ENCODE measurements around the gene ODF2. TPM values are rescaled to one million over a fixed set of nuclear protein-coding genes. Genes with fewer than 3 reads are reported as not detected.

ODF2 gene
- total and polyA plus RNA-seq, 2 experiments from 2014 or later = 17.5 to 26.9 TPM

DNA sequence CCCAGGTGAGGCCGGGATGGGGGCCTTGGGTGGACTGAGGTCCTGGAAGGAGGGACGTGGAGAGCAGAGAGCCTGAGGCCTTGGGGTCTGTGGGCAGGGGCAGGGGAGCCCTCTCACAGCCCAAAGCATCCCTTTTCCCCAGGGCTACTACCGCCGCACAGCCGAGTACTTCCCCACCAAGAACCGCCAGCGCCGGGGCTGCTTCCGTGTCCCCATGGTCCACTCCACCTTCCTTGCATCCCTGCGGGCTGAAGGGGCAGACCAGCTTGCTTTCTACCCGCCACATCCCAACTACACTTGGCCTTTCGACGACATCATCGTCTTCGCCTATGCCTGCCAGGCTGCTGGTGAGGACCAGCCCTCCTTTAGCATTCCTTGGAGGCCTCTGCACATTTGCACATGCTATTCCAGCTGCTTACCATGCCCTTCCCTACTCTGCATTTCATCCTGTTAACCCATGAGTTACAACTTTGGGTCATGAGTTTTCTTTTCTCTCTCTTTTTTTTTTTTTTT lies 31.5 kb upstream of the ODF2 start:
- Mint-ChIP-seq H3K27me3 (ENCODE audit: insufficient read depth, low read depth, poor library complexity) (peaks cover 11% of the 10 kb centered on the region), H3K27ac (no peak overlapping the region), H3K36me3 (ENCODE audit: low read depth) (no peaks in the 10 kb centered on the region), H3K4me1 (no peaks in the 10 kb centered on the region), H3K4me3 (no peak overlapping the region), H3K9me3 (no peaks in the 10 kb centered on the region)
- DNase-seq (ENCODE audit: low spot score) (no peak), ATAC-seq (no peak)
- Histone ChIP-seq H3K79me2 (replicated peaks; ENCODE audit: insufficient read depth) (no peaks in the 10 kb centered on the region), H3K27me3 (ENCODE audit: insufficient read depth) (peaks cover 27% of the 10 kb centered on the region), H3K4me1 (ENCODE audit: insufficient read depth) (0 out of 2 replicates have a peak, but pooled peaks cover 7% of the 10 kb centered on the region), H2AFZ (no peak overlapping the region), H3K4me3 (no peak overlapping the region), H3K27ac (ENCODE audit: low read depth) (no peak overlapping the region), H3F3A (replicated peaks; ENCODE audit: low read depth) (peaks cover 6% of the 10 kb centered on the region; the same call in 1 of the 2 replicates), H3K36me3 (ENCODE audit: insufficient read depth) (no peaks in the 10 kb centered on the region), H3K4me2 (no peak overlapping the region), H3K9me2 (ENCODE audit: insufficient read depth) (no peaks in the 10 kb centered on the region), H4K20me1 (replicated peaks; ENCODE audit: insufficient read depth) (no peaks in the 10 kb centered on the region)
- TF ChIP-seq, protein P1, sequence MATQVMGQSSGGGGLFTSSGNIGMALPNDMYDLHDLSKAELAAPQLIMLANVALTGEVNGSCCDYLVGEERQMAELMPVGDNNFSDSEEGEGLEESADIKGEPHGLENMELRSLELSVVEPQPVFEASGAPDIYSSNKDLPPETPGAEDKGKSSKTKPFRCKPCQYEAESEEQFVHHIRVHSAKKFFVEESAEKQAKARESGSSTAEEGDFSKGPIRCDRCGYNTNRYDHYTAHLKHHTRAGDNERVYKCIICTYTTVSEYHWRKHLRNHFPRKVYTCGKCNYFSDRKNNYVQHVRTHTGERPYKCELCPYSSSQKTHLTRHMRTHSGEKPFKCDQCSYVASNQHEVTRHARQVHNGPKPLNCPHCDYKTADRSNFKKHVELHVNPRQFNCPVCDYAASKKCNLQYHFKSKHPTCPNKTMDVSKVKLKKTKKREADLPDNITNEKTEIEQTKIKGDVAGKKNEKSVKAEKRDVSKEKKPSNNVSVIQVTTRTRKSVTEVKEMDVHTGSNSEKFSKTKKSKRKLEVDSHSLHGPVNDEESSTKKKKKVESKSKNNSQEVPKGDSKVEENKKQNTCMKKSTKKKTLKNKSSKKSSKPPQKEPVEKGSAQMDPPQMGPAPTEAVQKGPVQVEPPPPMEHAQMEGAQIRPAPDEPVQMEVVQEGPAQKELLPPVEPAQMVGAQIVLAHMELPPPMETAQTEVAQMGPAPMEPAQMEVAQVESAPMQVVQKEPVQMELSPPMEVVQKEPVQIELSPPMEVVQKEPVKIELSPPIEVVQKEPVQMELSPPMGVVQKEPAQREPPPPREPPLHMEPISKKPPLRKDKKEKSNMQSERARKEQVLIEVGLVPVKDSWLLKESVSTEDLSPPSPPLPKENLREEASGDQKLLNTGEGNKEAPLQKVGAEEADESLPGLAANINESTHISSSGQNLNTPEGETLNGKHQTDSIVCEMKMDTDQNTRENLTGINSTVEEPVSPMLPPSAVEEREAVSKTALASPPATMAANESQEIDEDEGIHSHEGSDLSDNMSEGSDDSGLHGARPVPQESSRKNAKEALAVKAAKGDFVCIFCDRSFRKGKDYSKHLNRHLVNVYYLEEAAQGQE (IDR thresholded peaks at IDR 0.05; ENCODE audit: unreplicated experiment) = no peak
- TF ChIP-seq POLR2AphosphoS5 (IDR thresholded peaks at IDR 0.05; ENCODE audit: low read depth) (no peak), ZNF331 (CRISPR knock-in tag; IDR thresholded peaks at IDR 0.05; ENCODE audit: low read depth) (no peak), EZH2 (IDR thresholded peaks at IDR 0.05; ENCODE audit: low read depth, unreplicated experiment) (no peak), NANOG (IDR thresholded peaks at IDR 0.05; ENCODE audit: borderline replicate concordance) (no peak), EZH2phosphoT487 (IDR thresholded peaks at IDR 0.05; ENCODE audit: unreplicated experiment) (no peak), STAT1 (IDR thresholded peaks at IDR 0.05; ENCODE audit: unreplicated experiment) (no peak), ZNF114 (CRISPR knock-in tag; IDR thresholded peaks at IDR 0.05) (no peak), CREB1 (CRISPR knock-in tag; IDR thresholded peaks at IDR 0.05; ENCODE audit: low read depth) (no peak), JUNB (IDR thresholded peaks at IDR 0.05; ENCODE audit: unreplicated experiment) (no peak)
- TF ChIP-seq, protein P2, sequence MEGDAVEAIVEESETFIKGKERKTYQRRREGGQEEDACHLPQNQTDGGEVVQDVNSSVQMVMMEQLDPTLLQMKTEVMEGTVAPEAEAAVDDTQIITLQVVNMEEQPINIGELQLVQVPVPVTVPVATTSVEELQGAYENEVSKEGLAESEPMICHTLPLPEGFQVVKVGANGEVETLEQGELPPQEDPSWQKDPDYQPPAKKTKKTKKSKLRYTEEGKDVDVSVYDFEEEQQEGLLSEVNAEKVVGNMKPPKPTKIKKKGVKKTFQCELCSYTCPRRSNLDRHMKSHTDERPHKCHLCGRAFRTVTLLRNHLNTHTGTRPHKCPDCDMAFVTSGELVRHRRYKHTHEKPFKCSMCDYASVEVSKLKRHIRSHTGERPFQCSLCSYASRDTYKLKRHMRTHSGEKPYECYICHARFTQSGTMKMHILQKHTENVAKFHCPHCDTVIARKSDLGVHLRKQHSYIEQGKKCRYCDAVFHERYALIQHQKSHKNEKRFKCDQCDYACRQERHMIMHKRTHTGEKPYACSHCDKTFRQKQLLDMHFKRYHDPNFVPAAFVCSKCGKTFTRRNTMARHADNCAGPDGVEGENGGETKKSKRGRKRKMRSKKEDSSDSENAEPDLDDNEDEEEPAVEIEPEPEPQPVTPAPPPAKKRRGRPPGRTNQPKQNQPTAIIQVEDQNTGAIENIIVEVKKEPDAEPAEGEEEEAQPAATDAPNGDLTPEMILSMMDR (conservative IDR thresholded peaks at IDR 0.05; ENCODE audit: low read depth in 2 of 2) = no peak
- TF ChIP-seq, protein P3, sequence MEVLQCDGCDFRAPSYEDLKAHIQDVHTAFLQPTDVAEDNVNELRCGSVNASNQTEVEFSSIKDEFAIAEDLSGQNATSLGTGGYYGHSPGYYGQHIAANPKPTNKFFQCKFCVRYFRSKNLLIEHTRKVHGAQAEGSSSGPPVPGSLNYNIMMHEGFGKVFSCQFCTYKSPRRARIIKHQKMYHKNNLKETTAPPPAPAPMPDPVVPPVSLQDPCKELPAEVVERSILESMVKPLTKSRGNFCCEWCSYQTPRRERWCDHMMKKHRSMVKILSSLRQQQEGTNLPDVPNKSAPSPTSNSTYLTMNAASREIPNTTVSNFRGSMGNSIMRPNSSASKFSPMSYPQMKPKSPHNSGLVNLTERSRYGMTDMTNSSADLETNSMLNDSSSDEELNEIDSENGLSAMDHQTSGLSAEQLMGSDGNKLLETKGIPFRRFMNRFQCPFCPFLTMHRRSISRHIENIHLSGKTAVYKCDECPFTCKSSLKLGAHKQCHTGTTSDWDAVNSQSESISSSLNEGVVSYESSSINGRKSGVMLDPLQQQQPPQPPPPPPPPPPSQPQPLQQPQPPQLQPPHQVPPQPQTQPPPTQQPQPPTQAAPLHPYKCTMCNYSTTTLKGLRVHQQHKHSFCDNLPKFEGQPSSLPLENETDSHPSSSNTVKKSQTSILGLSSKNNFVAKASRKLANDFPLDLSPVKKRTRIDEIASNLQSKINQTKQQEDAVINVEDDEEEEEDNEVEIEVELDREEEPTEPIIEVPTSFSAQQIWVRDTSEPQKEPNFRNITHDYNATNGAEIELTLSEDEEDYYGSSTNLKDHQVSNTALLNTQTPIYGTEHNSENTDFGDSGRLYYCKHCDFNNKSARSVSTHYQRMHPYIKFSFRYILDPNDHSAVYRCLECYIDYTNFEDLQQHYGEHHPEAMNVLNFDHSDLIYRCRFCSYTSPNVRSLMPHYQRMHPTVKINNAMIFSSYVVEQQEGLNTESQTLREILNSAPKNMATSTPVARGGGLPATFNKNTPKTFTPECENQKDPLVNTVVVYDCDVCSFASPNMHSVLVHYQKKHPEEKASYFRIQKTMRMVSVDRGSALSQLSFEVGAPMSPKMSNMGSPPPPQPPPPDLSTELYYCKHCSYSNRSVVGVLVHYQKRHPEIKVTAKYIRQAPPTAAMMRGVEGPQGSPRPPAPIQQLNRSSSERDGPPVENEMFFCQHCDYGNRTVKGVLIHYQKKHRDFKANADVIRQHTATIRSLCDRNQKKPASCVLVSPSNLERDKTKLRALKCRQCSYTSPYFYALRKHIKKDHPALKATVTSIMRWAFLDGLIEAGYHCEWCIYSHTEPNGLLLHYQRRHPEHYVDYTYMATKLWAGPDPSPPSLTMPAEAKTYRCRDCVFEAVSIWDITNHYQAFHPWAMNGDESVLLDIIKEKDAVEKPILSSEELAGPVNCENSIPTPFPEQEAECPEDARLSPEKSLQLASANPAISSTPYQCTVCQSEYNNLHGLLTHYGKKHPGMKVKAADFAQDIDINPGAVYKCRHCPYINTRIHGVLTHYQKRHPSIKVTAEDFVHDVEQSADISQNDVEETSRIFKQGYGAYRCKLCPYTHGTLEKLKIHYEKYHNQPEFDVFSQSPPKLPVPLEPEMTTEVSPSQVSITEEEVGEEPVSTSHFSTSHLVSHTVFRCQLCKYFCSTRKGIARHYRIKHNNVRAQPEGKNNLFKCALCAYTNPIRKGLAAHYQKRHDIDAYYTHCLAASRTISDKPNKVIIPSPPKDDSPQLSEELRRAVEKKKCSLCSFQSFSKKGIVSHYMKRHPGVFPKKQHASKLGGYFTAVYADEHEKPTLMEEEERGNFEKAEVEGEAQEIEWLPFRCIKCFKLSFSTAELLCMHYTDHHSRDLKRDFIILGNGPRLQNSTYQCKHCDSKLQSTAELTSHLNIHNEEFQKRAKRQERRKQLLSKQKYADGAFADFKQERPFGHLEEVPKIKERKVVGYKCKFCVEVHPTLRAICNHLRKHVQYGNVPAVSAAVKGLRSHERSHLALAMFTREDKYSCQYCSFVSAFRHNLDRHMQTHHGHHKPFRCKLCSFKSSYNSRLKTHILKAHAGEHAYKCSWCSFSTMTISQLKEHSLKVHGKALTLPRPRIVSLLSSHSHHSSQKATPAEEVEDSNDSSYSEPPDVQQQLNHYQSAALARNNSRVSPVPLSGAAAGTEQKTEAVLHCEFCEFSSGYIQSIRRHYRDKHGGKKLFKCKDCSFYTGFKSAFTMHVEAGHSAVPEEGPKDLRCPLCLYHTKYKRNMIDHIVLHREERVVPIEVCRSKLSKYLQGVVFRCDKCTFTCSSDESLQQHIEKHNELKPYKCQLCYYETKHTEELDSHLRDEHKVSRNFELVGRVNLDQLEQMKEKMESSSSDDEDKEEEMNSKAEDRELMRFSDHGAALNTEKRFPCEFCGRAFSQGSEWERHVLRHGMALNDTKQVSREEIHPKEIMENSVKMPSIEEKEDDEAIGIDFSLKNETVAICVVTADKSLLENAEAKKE (CRISPR knock-in tag; IDR thresholded peaks at IDR 0.05) = no peak
- TF ChIP-seq, protein P4, sequence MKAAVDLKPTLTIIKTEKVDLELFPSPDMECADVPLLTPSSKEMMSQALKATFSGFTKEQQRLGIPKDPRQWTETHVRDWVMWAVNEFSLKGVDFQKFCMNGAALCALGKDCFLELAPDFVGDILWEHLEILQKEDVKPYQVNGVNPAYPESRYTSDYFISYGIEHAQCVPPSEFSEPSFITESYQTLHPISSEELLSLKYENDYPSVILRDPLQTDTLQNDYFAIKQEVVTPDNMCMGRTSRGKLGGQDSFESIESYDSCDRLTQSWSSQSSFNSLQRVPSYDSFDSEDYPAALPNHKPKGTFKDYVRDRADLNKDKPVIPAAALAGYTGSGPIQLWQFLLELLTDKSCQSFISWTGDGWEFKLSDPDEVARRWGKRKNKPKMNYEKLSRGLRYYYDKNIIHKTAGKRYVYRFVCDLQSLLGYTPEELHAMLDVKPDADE (IDR thresholded peaks at IDR 0.05) = no peak

Measured in GM23338 (cell line).